Liver (tissue), 9 donors: ENCODE results near the gene FAM20C. TPM values are rescaled to one million over a fixed set of nuclear protein-coding genes. Genes with fewer than 3 reads are reported as not detected.

ENCODE experiments used
- DNase-seq: peaks from one replicate; pipeline ENCODE4 v3.0.0-alpha.2; 2017; ENCODE audit warnings: low spot score
- H3K27ac ChIP-seq, 2 donors: one replicate each; pipeline ENCODE4 v1.7.0; 2013; ENCODE audit warnings: inconsistent platforms in 2 of 2, low read length in 2 of 2, control low read depth in 1 of 2, low read depth in 1 of 2, mild to moderate bottlenecking in 1 of 2
- H3K27me3 ChIP-seq, 4 donors: one replicate each; pipeline versions ENCODE4 v1.6.1 to v1.7.0; 2013; ENCODE audit warnings: low read length in 3 of 4, inconsistent platforms in 1 of 4, mild to moderate bottlenecking in 1 of 4, moderate library complexity in 1 of 4; ENCODE audit not compliant: control insufficient read depth in 4 of 4, insufficient read depth in 4 of 4
- H3K36me3 ChIP-seq, 4 donors: one replicate each; pipeline versions ENCODE4 v1.6.1 to v1.7.0; 2013; ENCODE audit warnings: low read length in 3 of 4, mild to moderate bottlenecking in 3 of 4, low read depth in 1 of 4, moderate library complexity in 1 of 4; ENCODE audit not compliant: control insufficient read depth in 4 of 4, insufficient read depth in 3 of 4
- H3K4me1 ChIP-seq, 4 donors: one replicate each; pipeline versions ENCODE4 v1.6.1 to v1.7.0; 2013; ENCODE audit warnings: low read length in 3 of 4, mild to moderate bottlenecking in 3 of 4, moderate library complexity in 1 of 4; ENCODE audit not compliant: control insufficient read depth in 4 of 4, insufficient read depth in 4 of 4
- H3K4me3 ChIP-seq, 3 donors: one replicate each; pipeline versions ENCODE4 v1.6.1 to v1.7.0; 2013; ENCODE audit warnings: low read length in 3 of 3, control low read depth in 1 of 3, low read depth in 1 of 3, mild to moderate bottlenecking in 1 of 3
- H3K9ac ChIP-seq, 2 donors: one replicate each; pipeline ENCODE4 v1.7.0; 2013; ENCODE audit warnings: low read length in 2 of 2, mild to moderate bottlenecking in 2 of 2, moderate library complexity in 2 of 2, control low read depth in 1 of 2, low read depth in 1 of 2
- H3K9me3 ChIP-seq, 4 donors: one replicate each; pipeline versions ENCODE4 v1.6.1 to v1.7.0; 2013; ENCODE audit warnings: low read length in 3 of 4; ENCODE audit not compliant: control insufficient read depth in 4 of 4
- EGR1 ChIP-seq, 2 donors: IDR thresholded peaks; 2 replicates each; pipeline ENCODE4 v1.6.1; 2016 to 2018; ENCODE audit warnings: antibody characterized with exemption in 2 of 2, low read depth in 2 of 2
- FOXA1 ChIP-seq: IDR thresholded peaks from 2 replicates; pipeline ENCODE4 v1.6.1; 2016; ENCODE audit warnings: antibody characterized with exemption
- FOXA2 ChIP-seq: IDR thresholded peaks from 2 replicates; pipeline ENCODE4 v1.6.1; 2016; ENCODE audit warnings: antibody characterized with exemption
- GABPA ChIP-seq, 2 donors: IDR thresholded peaks in 1 of 2; conservative IDR thresholded peaks in 1 of 2; 2 replicates each; pipeline ENCODE4 v1.6.1; 2016; ENCODE audit warnings: antibody characterized with exemption in 2 of 2, mild to moderate bottlenecking in 1 of 2, moderate library complexity in 1 of 2
- HNF4A ChIP-seq, 2 donors: conservative IDR thresholded peaks; 2 replicates each; pipeline ENCODE4 v1.6.1; 2016; ENCODE audit warnings: antibody characterized with exemption in 2 of 2, mild to moderate bottlenecking in 2 of 2
- HNF4G ChIP-seq: IDR thresholded peaks from 2 replicates; pipeline ENCODE4 v1.6.1; 2016; ENCODE audit warnings: antibody characterized with exemption
- JUND ChIP-seq, 2 donors: IDR thresholded peaks; 2 replicates each; pipeline ENCODE4 v1.6.1; 2016; ENCODE audit warnings: antibody characterized with exemption in 2 of 2
- MAX ChIP-seq: IDR thresholded peaks from 2 replicates; pipeline ENCODE4 v1.6.1; 2016; ENCODE audit warnings: antibody characterized with exemption
- NR2F2 ChIP-seq: IDR thresholded peaks from 2 replicates; pipeline ENCODE4 v1.6.1; 2016; ENCODE audit warnings: antibody characterized with exemption
- RAD21 ChIP-seq, 2 donors: IDR thresholded peaks; 2 replicates each; pipeline ENCODE4 v1.6.1; 2016; ENCODE audit warnings: antibody characterized with exemption in 2 of 2, mild to moderate bottlenecking in 2 of 2
- RXRA ChIP-seq, 2 donors: IDR thresholded peaks; 2 replicates each; pipeline ENCODE4 v1.6.1; 2017 to 2018; ENCODE audit warnings: antibody characterized with exemption in 2 of 2, mild to moderate bottlenecking in 1 of 2
- TAF1 ChIP-seq: conservative IDR thresholded peaks from 2 replicates; pipeline ENCODE4 v1.6.1; 2016; ENCODE audit warnings: antibody characterized with exemption, mild to moderate bottlenecking
- WGBS: extraction: QIAGEN DNeasy Blood & Tissue Kit; methylation state at CpG from one replicate; pipeline ENCODE4 v1.1.7; 2013; 5-methylcytosine and 5-hydroxymethylcytosine counted together
- polyA plus RNA-seq, 2 donors: library from polyadenylated mRNA; stranded (reverse) in 1 of 2; unstranded in 1 of 2; fragments of 200-250 nt in 1 of 2; fragments of >200 nt in 1 of 2; fragmentation: Nextera tagmentation in 1 of 2; extraction: Ambion mirVana in 1 of 2; gene quantifications; one replicate each; pipeline versions ENCODE4 v1.2.1 to v1.2.3, GENCODE V29; 2013 to 2015
- total RNA-seq, 2 donors: library from RNA; depleted of rRNA; stranded (reverse); fragments of >200 nt; gene quantifications; one replicate each; pipeline ENCODE4 v1.2.3, GENCODE V29; 2014
- TF ChIP-seq, protein P1 (sequence below): IDR thresholded peaks from 2 replicates; pipeline ENCODE4 v1.6.1; 2016; ENCODE audit warnings: antibody characterized with exemption
- TF ChIP-seq, protein P2 (sequence below): fragments of 150-350 bp; IDR thresholded peaks from 2 replicates; pipeline ENCODE4 v1.5.1; 2017; ENCODE audit warnings: improper control_type of control experiment, low read depth, low read length; ENCODE audit not compliant: missing input control
- TF ChIP-seq, protein P3 (sequence below): IDR thresholded peaks from 2 replicates; pipeline ENCODE4 v1.6.1; 2016; ENCODE audit warnings: antibody characterized with exemption, mild to moderate bottlenecking
- TF ChIP-seq, protein P4 (sequence below): IDR thresholded peaks from 2 replicates; pipeline ENCODE4 v1.6.1; 2016; ENCODE audit warnings: antibody characterized with exemption
- donor health status: healthy.
- donor health status: healthy.
- donor health status: healthy.
- donor health status: healthy.
- donor health status: healthy.

FAM20C gene
- total and polyA plus RNA-seq, 4 donors: 13.4 to 40.4 (median 31.5) TPM

DNA sequence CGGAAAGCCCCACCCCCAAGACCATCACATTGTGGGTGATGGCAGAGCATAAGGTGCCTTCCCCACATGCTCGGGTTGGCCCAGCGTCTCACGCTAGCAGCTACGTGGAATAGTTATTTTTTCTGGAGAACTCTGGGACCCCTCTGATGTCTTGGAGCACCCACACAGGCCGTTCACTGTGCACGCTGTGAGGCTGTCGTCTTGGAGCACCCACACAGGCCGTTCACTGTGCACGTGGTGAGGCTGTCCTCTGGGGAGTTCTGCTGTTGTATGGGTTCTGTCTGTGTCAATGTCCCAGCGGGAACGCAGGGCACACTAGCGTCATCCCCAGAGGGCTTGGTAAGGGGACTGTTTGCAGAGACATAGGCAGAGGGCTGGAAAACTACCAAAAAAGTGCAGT lies 38.8 kb upstream of the FAM20C start:
- Histone ChIP-seq H3K4me1 (peaks cover 0 to 11% (median 7%) of the 10 kb centered on the region in 4 donors), H3K4me3 (no peak overlapping the region), H3K36me3 (no peaks in the 10 kb centered on the region), H3K27ac (no peak overlapping the region), H3K9ac (no peak overlapping the region), H3K27me3 (no peaks in the 10 kb centered on the region), H3K9me3 (no peaks in the 10 kb centered on the region)
- no peak for DNase-seq
- TF ChIP-seq EGR1 (IDR thresholded peaks at IDR 0.05; ENCODE audit: low read depth in 2 of 2) (no peak), FOXA1 (no peak), JUND (IDR thresholded peaks at IDR 0.05) (no peak), FOXA2 (no peak), HNF4G (no peak), RXRA (IDR thresholded peaks at IDR 0.05) (no peak), HNF4A (conservative IDR thresholded peaks at IDR 0.05) (no peak), GABPA (IDR thresholded peaks at IDR 0.05 in 1 of 2, conservative IDR thresholded peaks at IDR 0.05 in 1 of 2) (no peak), NR2F2 (no peak), TAF1 (no peak)
- TF ChIP-seq, protein P1, sequence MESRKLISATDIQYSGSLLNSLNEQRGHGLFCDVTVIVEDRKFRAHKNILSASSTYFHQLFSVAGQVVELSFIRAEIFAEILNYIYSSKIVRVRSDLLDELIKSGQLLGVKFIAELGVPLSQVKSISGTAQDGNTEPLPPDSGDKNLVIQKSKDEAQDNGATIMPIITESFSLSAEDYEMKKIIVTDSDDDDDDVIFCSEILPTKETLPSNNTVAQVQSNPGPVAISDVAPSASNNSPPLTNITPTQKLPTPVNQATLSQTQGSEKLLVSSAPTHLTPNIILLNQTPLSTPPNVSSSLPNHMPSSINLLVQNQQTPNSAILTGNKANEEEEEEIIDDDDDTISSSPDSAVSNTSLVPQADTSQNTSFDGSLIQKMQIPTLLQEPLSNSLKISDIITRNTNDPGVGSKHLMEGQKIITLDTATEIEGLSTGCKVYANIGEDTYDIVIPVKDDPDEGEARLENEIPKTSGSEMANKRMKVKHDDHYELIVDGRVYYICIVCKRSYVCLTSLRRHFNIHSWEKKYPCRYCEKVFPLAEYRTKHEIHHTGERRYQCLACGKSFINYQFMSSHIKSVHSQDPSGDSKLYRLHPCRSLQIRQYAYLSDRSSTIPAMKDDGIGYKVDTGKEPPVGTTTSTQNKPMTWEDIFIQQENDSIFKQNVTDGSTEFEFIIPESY: no peak
- TF ChIP-seq, protein P2, sequence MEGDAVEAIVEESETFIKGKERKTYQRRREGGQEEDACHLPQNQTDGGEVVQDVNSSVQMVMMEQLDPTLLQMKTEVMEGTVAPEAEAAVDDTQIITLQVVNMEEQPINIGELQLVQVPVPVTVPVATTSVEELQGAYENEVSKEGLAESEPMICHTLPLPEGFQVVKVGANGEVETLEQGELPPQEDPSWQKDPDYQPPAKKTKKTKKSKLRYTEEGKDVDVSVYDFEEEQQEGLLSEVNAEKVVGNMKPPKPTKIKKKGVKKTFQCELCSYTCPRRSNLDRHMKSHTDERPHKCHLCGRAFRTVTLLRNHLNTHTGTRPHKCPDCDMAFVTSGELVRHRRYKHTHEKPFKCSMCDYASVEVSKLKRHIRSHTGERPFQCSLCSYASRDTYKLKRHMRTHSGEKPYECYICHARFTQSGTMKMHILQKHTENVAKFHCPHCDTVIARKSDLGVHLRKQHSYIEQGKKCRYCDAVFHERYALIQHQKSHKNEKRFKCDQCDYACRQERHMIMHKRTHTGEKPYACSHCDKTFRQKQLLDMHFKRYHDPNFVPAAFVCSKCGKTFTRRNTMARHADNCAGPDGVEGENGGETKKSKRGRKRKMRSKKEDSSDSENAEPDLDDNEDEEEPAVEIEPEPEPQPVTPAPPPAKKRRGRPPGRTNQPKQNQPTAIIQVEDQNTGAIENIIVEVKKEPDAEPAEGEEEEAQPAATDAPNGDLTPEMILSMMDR: no peak
- TF ChIP-seq, protein P3, sequence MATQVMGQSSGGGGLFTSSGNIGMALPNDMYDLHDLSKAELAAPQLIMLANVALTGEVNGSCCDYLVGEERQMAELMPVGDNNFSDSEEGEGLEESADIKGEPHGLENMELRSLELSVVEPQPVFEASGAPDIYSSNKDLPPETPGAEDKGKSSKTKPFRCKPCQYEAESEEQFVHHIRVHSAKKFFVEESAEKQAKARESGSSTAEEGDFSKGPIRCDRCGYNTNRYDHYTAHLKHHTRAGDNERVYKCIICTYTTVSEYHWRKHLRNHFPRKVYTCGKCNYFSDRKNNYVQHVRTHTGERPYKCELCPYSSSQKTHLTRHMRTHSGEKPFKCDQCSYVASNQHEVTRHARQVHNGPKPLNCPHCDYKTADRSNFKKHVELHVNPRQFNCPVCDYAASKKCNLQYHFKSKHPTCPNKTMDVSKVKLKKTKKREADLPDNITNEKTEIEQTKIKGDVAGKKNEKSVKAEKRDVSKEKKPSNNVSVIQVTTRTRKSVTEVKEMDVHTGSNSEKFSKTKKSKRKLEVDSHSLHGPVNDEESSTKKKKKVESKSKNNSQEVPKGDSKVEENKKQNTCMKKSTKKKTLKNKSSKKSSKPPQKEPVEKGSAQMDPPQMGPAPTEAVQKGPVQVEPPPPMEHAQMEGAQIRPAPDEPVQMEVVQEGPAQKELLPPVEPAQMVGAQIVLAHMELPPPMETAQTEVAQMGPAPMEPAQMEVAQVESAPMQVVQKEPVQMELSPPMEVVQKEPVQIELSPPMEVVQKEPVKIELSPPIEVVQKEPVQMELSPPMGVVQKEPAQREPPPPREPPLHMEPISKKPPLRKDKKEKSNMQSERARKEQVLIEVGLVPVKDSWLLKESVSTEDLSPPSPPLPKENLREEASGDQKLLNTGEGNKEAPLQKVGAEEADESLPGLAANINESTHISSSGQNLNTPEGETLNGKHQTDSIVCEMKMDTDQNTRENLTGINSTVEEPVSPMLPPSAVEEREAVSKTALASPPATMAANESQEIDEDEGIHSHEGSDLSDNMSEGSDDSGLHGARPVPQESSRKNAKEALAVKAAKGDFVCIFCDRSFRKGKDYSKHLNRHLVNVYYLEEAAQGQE: no peak
- TF ChIP-seq, protein P4, sequence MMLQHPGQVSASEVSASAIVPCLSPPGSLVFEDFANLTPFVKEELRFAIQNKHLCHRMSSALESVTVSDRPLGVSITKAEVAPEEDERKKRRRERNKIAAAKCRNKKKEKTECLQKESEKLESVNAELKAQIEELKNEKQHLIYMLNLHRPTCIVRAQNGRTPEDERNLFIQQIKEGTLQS: no peak
- WGBS: 92% methylated on average over 13 of the region's 13 CpGs

DNA sequence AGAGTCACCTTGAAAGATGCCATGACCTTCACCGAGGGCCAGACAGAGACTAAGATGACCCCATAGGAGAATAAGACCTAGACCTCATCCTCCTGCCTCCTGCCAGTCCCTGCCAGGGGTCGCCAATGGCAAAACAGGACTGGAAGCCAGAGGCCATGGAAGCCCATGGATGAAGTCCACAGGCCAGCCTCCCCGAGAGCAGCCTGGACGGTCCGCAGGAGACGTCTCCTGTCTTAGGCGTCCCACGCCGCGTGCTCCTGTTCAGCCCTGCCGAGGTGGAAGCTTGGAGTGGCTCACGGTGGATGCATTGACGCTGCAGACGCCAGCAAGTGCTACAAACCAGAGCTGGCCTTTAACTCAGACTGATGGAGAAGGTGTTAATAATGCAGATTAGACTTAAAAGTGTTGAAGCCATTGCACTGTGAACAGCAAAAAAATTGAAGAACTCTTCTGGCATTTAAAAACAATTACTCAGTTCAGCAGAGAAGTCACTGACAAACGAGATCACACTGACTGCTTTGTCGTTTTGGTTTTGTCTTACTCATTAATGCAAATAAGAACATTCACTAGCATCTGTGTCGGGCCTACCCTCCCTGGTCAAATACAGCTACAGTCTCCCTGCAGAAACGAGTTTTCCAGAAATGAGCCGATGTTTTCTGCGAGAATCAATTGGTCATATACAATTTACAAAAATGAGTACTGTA lies 38.1 kb upstream of the FAM20C start:
- TF ChIP-seq, protein P4: no peak
- no peak for TF ChIP-seq HNF4A (conservative IDR thresholded peaks at IDR 0.05)
- no peak for TF ChIP-seq MAX
- no peak for TF ChIP-seq EGR1 (IDR thresholded peaks at IDR 0.05; ENCODE audit: low read depth in 2 of 2)
- TF ChIP-seq RAD21 (IDR thresholded peaks at IDR 0.05): no peak
- TF ChIP-seq NR2F2: no peak
- Histone ChIP-seq H3K4me3 (no peak overlapping the region), H3K27ac (no peak overlapping the region), H3K9me3 (no peaks in the 10 kb centered on the region), H3K9ac (no peak overlapping the region), H3K27me3 (no peaks in the 10 kb centered on the region), H3K4me1 (peaks cover 0 to 11% (median 7%) of the 10 kb centered on the region in 4 donors), H3K36me3 (no peaks in the 10 kb centered on the region)
- 92% methylated on average over 20 of the region's 20 CpGs for WGBS
- DNase-seq: no peak
